Astrocyte (in vitro differentiated cells and primary cell): Measurements from ENCODE around the gene ELOVL7. TPM values are rescaled to one million over a fixed set of nuclear protein-coding genes. Genes with fewer than 3 reads are reported as not detected.
"Not testable (repeated sequence)": the region's sequence is repeated elsewhere in the genome, so short reads cannot be mapped to it uniquely, and the experiment has no call there.

Experiments
- DNase-seq: peaks from one replicate; pipeline ENCODE4 v3.0.0-alpha.2; 2010; ENCODE audit warnings: low read depth
- FAIRE-seq: peaks from 2 replicates; lab custom pipeline; 2011; peaks lifted over from hg19 to GRCh38; lab: Jason Lieb, UNC
- H2AFZ ChIP-seq: 2 replicates; pipeline ENCODE4 v1.6.0; 2012; ENCODE audit warnings: low read depth, low read length, inconsistent platforms
- H3K27ac ChIP-seq: 2 replicates; pipeline ENCODE4 v1.5.1; 2011; ENCODE audit warnings: low read depth, low read length, inconsistent platforms
- H3K27me3 ChIP-seq: 2 replicates; pipeline ENCODE4 v1.6.0; 2011; ENCODE audit warnings: low read length, inconsistent platforms; ENCODE audit not compliant: insufficient read depth
- H3K36me3 ChIP-seq: 2 replicates; pipeline ENCODE4 v1.5.1; 2011; ENCODE audit warnings: low read length, inconsistent platforms; ENCODE audit not compliant: insufficient read depth
- H3K4me1 ChIP-seq: 2 replicates; pipeline ENCODE4 v1.5.1; 2011; ENCODE audit warnings: low read length, inconsistent platforms; ENCODE audit not compliant: insufficient read depth
- H3K4me2 ChIP-seq: 2 replicates; pipeline ENCODE4 v1.6.0; 2012; ENCODE audit warnings: low read length, inconsistent platforms
- H3K4me3 ChIP-seq: 2 replicates; pipeline ENCODE4 v1.5.1; 2011; ENCODE audit warnings: low read depth, mild to moderate bottlenecking, low read length, inconsistent platforms; ENCODE audit not compliant: insufficient read depth
- H3K79me2 ChIP-seq: 2 replicates; pipeline ENCODE4 v1.6.0; 2012; ENCODE audit warnings: mild to moderate bottlenecking, low read length, inconsistent platforms; ENCODE audit not compliant: insufficient read depth
- H3K9ac ChIP-seq: 2 replicates; pipeline ENCODE4 v1.6.0; 2012; ENCODE audit warnings: mild to moderate bottlenecking, low read length, inconsistent platforms
- H3K9me3 ChIP-seq: 2 replicates; pipeline ENCODE4 v1.5.1; 2012; ENCODE audit warnings: low read depth, mild to moderate bottlenecking, low read length, inconsistent platforms; ENCODE audit not compliant: insufficient read depth
- H4K20me1 ChIP-seq: 2 replicates; pipeline ENCODE4 v1.6.0; 2012; ENCODE audit warnings: low read length, inconsistent platforms; ENCODE audit not compliant: insufficient read depth
- H3K27ac Mint-ChIP-seq: one replicate; pipeline ENCODE4 v1.8.0; 2021; ENCODE audit warnings: mild to moderate bottlenecking, mixed read lengths; ENCODE audit not compliant: unreplicated experiment
- H3K27me3 Mint-ChIP-seq: one replicate; pipeline ENCODE4 v1.8.0; 2021; ENCODE audit warnings: low read depth, mixed read lengths; ENCODE audit not compliant: unreplicated experiment
- H3K36me3 Mint-ChIP-seq: one replicate; pipeline ENCODE4 v1.8.0; 2021; ENCODE audit warnings: low read depth, mixed read lengths; ENCODE audit not compliant: unreplicated experiment
- H3K4me1 Mint-ChIP-seq: one replicate; pipeline ENCODE4 v1.8.0; 2021; ENCODE audit warnings: low read depth, mixed read lengths; ENCODE audit not compliant: unreplicated experiment
- H3K4me3 Mint-ChIP-seq: one replicate; pipeline ENCODE4 v1.8.0; 2021; ENCODE audit warnings: mild to moderate bottlenecking, moderate library complexity, mixed read lengths; ENCODE audit not compliant: unreplicated experiment
- H3K9me3 Mint-ChIP-seq: one replicate; pipeline ENCODE4 v1.8.0; 2021; ENCODE audit warnings: mild to moderate bottlenecking, mixed read lengths; ENCODE audit not compliant: unreplicated experiment
- CTCF ChIP-seq: IDR thresholded peaks from 2 replicates; pipeline ENCODE4 v1.5.1; 2011; ENCODE audit warnings: low read depth, mild to moderate bottlenecking, inconsistent platforms, low read length, moderate library complexity; ENCODE audit not compliant: insufficient read depth
- EZH2 ChIP-seq: IDR thresholded peaks from 2 replicates; pipeline ENCODE4 v1.6.1; 2012; ENCODE audit warnings: mild to moderate bottlenecking, low read length, inconsistent platforms; ENCODE audit not compliant: insufficient read depth
- total RNA-seq: library from RNA; stranded (reverse); gene quantifications from 2 replicates; pipeline ENCODE4 v1.2.1, GENCODE V29; 2021

ELOVL7 gene
- total RNA-seq, 1 donor from 2014 or later, result 1.0 TPM

- no peak overlapping the region for H3K27ac Mint-ChIP-seq
These were observed 125.7 kb downstream of the ELOVL7 start for GRCh38 chr5:60718166-60718892.

GRCh38 chr5:60715201-60715928 lies 128.7 kb downstream of the ELOVL7 start:
- not testable (repeated sequence) for H3K36me3 Mint-ChIP-seq, H3K9me3 ChIP-seq, H3K27ac Mint-ChIP-seq, H3K79me2 ChIP-seq, H3K9ac ChIP-seq, H4K20me1 ChIP-seq, H3K27me3 Mint-ChIP-seq, FAIRE-seq, H2AFZ ChIP-seq, H3K27me3 ChIP-seq, DNase-seq, H3K4me3 Mint-ChIP-seq, H3K9me3 Mint-ChIP-seq, H3K4me1 ChIP-seq, H3K27ac ChIP-seq, H3K4me3 ChIP-seq, H3K4me1 Mint-ChIP-seq, H3K36me3 ChIP-seq, H3K4me2 ChIP-seq

More at GRCh38 chr5:60718166-60718892, 125.7 kb downstream of the ELOVL7 start:
- no peaks in the 10 kb centered on the region for H3K36me3 Mint-ChIP-seq
- FAIRE-seq, result no peak
- H3K27ac ChIP-seq, result no peak overlapping the region
- no peak overlapping the region for H3K9ac ChIP-seq
- DNase-seq, result no peak
- H3K9me3 ChIP-seq, result no peaks in the 10 kb centered on the region
- no peaks in the 10 kb centered on the region for H3K4me1 Mint-ChIP-seq
- no peak for TF ChIP-seq EZH2
- no peak for TF ChIP-seq CTCF
- no peaks in the 10 kb centered on the region for H3K79me2 ChIP-seq
- H3K4me3 ChIP-seq, result no peak overlapping the region
- H3K9me3 Mint-ChIP-seq, result peaks cover 3% of the 10 kb centered on the region
- H3K27me3 Mint-ChIP-seq, result no peaks in the 10 kb centered on the region
- H3K27me3 ChIP-seq, result no peaks in the 10 kb centered on the region
- H3K4me2 ChIP-seq, result no peak overlapping the region
- H2AFZ ChIP-seq, result no peak overlapping the region
- no peaks in the 10 kb centered on the region for H3K4me1 ChIP-seq
- H3K36me3 ChIP-seq, result no peaks in the 10 kb centered on the region
- no peaks in the 10 kb centered on the region for H4K20me1 ChIP-seq
- no peak overlapping the region for H3K4me3 Mint-ChIP-seq

- Mint-ChIP-seq H3K27me3 (no peaks in the 10 kb centered on the region), H3K36me3 (no peaks in the 10 kb centered on the region), H3K27ac (no peak overlapping the region), H3K9me3 (peaks cover 5% of the 10 kb centered on the region), H3K4me3 (no peak overlapping the region), H3K4me1 (no peaks in the 10 kb centered on the region)
- H3K27me3 ChIP-seq, result no peaks in the 10 kb centered on the region
- DNase-seq, result no peak
- no peak overlapping the region for H2AFZ ChIP-seq
- no peaks in the 10 kb centered on the region for H3K36me3 ChIP-seq
- H3K27ac ChIP-seq, result no peak overlapping the region
- no peak overlapping the region for H3K9ac ChIP-seq
- no peaks in the 10 kb centered on the region for H3K4me1 ChIP-seq
- TF ChIP-seq CTCF (no peak), EZH2 (no peak)
- FAIRE-seq, result no peak
- no peaks in the 10 kb centered on the region for H4K20me1 ChIP-seq
- H3K9me3 ChIP-seq, result no peaks in the 10 kb centered on the region
- H3K4me3 ChIP-seq, result no peak overlapping the region
- H3K79me2 ChIP-seq, result no peaks in the 10 kb centered on the region
- H3K4me2 ChIP-seq, result no peak overlapping the region
These were observed 131.1 kb downstream of the ELOVL7 start for GRCh38 chr5:60712950-60713349.

GRCh38 chr5:60711892-60712291 lies 132.2 kb downstream of the ELOVL7 start:
- H3K27ac ChIP-seq, H4K20me1 ChIP-seq, DNase-seq, H3K4me2 ChIP-seq, H2AFZ ChIP-seq, H3K27me3 ChIP-seq, H3K4me3 Mint-ChIP-seq, H3K27ac Mint-ChIP-seq, H3K4me1 ChIP-seq, H3K36me3 ChIP-seq, H3K4me1 Mint-ChIP-seq, H3K79me2 ChIP-seq, H3K9me3 Mint-ChIP-seq, H3K9me3 ChIP-seq, H3K36me3 Mint-ChIP-seq, H3K9ac ChIP-seq, H3K4me3 ChIP-seq, FAIRE-seq, H3K27me3 Mint-ChIP-seq: not testable (repeated sequence)
